H1 (cell line): Measurements from ENCODE around the gene B3GLCT. TPM values are rescaled to one million over a fixed set of nuclear protein-coding genes. Genes with fewer than 3 reads are reported as not detected.

ENCODE experiments used
- CTCF ChIA-PET: fragments of 300-600 bp; sonication (Branson Sonifier 250); formaldehyde crosslinking; loops from one replicate; lab custom pipeline; 2021; ENCODE audit not compliant: partially characterized antibody; lab: Charles Lee
- POLR2A ChIA-PET: fragments of 300-600 bp; sonication (Branson Sonifier 250); formaldehyde crosslinking; loops from one replicate; lab custom pipeline; 2021; ENCODE audit warnings: inconsistent platforms; ENCODE audit not compliant: partially characterized antibody; lab: Charles Lee
- DNase-seq, 2 experiments: peaks; one replicate each; pipeline versions ENCODE4 v3.0.0 to v3.0.0-alpha.2; 2010 to 2022; ENCODE audit warnings: low spot score in 2 of 2, low read depth in 1 of 2, mixed read lengths in 1 of 2
- FAIRE-seq: peaks from 2 replicates; lab custom pipeline; 2011; peaks lifted over from hg19 to GRCh38; lab: Jason Lieb, UNC
- H2AFZ ChIP-seq: 2 replicates; pipeline ENCODE4 v1.8.1; 2012; ENCODE audit warnings: low read length, inconsistent platforms
- H2AK5ac ChIP-seq: 2 replicates; pipeline ENCODE4 v1.6.1; 2013; ENCODE audit warnings: low read depth, low read length
- H2BK120ac ChIP-seq: replicated peaks from 2 replicates; pipeline ENCODE3; 2013; ENCODE audit warnings: low read depth, low read length, inconsistent platforms
- H2BK12ac ChIP-seq: 2 replicates; pipeline ENCODE4 v1.6.1; 2013; ENCODE audit warnings: low read depth, low read length
- H2BK15ac ChIP-seq: 2 replicates; pipeline ENCODE4 v1.6.1; 2013; ENCODE audit warnings: low read length
- H2BK20ac ChIP-seq: 2 replicates; pipeline ENCODE4 v1.6.1; 2013; ENCODE audit warnings: low read length
- H2BK5ac ChIP-seq: 2 replicates; pipeline ENCODE4 v1.6.1; 2013; ENCODE audit warnings: low read depth, low read length
- H3K14ac ChIP-seq: 2 replicates; pipeline ENCODE4 v1.6.1; 2013; ENCODE audit warnings: inconsistent platforms; ENCODE audit not compliant: insufficient read length
- H3K18ac ChIP-seq: 2 replicates; pipeline ENCODE4 v1.6.1; 2013; ENCODE audit warnings: low read length; ENCODE audit errors: extremely low read depth
- H3K23ac ChIP-seq: 2 replicates; pipeline ENCODE4 v1.6.1; 2013; ENCODE audit warnings: inconsistent platforms; ENCODE audit not compliant: insufficient read length
- H3K23me2 ChIP-seq: 2 replicates; pipeline ENCODE4 v1.6.1; 2013; ENCODE audit warnings: low read depth, low read length
- H3K27ac ChIP-seq: 2 replicates; pipeline ENCODE4 v1.6.1; 2011; ENCODE audit warnings: low read depth, low read length, inconsistent platforms
- H3K27me3 ChIP-seq, 4 experiments: replicated peaks in 1 of 4; 1 replicate in 1 of 4; 2 replicates in 3 of 4; pipeline versions ENCODE4 v1.6.1 to v1.8.1; 2011 to 2013; ENCODE audit warnings: low read length in 3 of 4, mild to moderate bottlenecking in 3 of 4, inconsistent platforms in 2 of 4, mixed read lengths in 2 of 4, moderate library complexity in 1 of 4; ENCODE audit not compliant: control insufficient read depth in 3 of 4, insufficient read depth in 3 of 4; ENCODE audit errors: extremely low read depth in 1 of 4
- H3K36me3 ChIP-seq, 4 experiments: 2 replicates each; pipeline versions ENCODE4 v1.6.1 to v1.8.1; 2011 to 2013; ENCODE audit warnings: mild to moderate bottlenecking in 4 of 4, low read length in 3 of 4, moderate library complexity in 2 of 4, control low read depth in 1 of 4, inconsistent platforms in 1 of 4; ENCODE audit not compliant: insufficient read depth in 4 of 4, control insufficient read depth in 2 of 4
- H3K4ac ChIP-seq: replicated peaks from 2 replicates; pipeline ENCODE3; 2013; ENCODE audit warnings: low read length, low read depth, mixed read lengths, inconsistent platforms; ENCODE audit not compliant: insufficient read length
- H3K4me1 ChIP-seq, 4 experiments: replicated peaks in 1 of 4; 1 replicate in 1 of 4; 2 replicates in 3 of 4; pipeline versions ENCODE4 v1.6.1 to v1.8.1; 2011 to 2013; ENCODE audit warnings: low read length in 3 of 4, inconsistent platforms in 2 of 4, mixed read lengths in 1 of 4; ENCODE audit not compliant: insufficient read depth in 4 of 4, control insufficient read depth in 3 of 4
- H3K4me2 ChIP-seq, 2 experiments: 2 replicates each; pipeline versions ENCODE4 v1.6.1 to v1.8.1; 2011 to 2013; ENCODE audit warnings: low read depth in 2 of 2, low read length in 2 of 2, control low read depth in 1 of 2, inconsistent platforms in 1 of 2, mild to moderate bottlenecking in 1 of 2; ENCODE audit not compliant: insufficient read depth in 1 of 2
- H3K4me3 ChIP-seq, 4 experiments: fragments of 200-600, 300-600 bp in 1 of 4; sonication (generic), shearing (Covaris generic), sonication (Bioruptor Twin) in 1 of 4; 2 replicates each; pipeline versions ENCODE4 v1.5.1 to v1.8.1; 2011 to 2016; ENCODE audit warnings: low read length in 4 of 4, low read depth in 3 of 4, control low read depth in 2 of 4, inconsistent platforms in 2 of 4, mild to moderate bottlenecking in 2 of 4, mixed read lengths in 1 of 4, moderate library complexity in 1 of 4; ENCODE audit not compliant: insufficient read depth in 2 of 4; ENCODE audit errors: extremely low read depth in 1 of 4
- H3K56ac ChIP-seq: replicated peaks from 2 replicates; pipeline ENCODE3; 2013; ENCODE audit warnings: low read depth, mild to moderate bottlenecking, mixed read lengths, low read length, inconsistent platforms; ENCODE audit not compliant: insufficient read length
- H3K79me1 ChIP-seq: 2 replicates; pipeline ENCODE4 v1.6.1; 2013; ENCODE audit warnings: low read depth, low read length, control low read depth
- H3K79me2 ChIP-seq, 2 experiments: 2 replicates each; pipeline versions ENCODE4 v1.6.1 to v1.8.1; 2012 to 2013; ENCODE audit warnings: low read length in 2 of 2, mild to moderate bottlenecking in 2 of 2, inconsistent platforms in 1 of 2; ENCODE audit not compliant: insufficient read depth in 2 of 2, control insufficient read depth in 1 of 2
- H3K9ac ChIP-seq, 4 experiments: replicated peaks in 1 of 4; 1 replicate in 1 of 4; 2 replicates in 3 of 4; pipeline versions ENCODE4 v1.6.1 to v1.8.1; 2011 to 2013; ENCODE audit warnings: low read depth in 3 of 4, low read length in 3 of 4, control low read depth in 2 of 4, mild to moderate bottlenecking in 2 of 4, moderate library complexity in 2 of 4, inconsistent platforms in 1 of 4; ENCODE audit errors: extremely low read depth in 1 of 4
- H3K9me3 ChIP-seq, 2 experiments: 2 replicates each; pipeline versions ENCODE4 v1.6.1 to v1.8.1; 2012 to 2013; ENCODE audit warnings: mild to moderate bottlenecking in 2 of 2, moderate library complexity in 2 of 2, control low read depth in 1 of 2, inconsistent platforms in 1 of 2, low read depth in 1 of 2, low read length in 1 of 2, mixed read lengths in 1 of 2; ENCODE audit not compliant: insufficient read depth in 2 of 2
- H4K20me1 ChIP-seq, 2 experiments: replicated peaks in 1 of 2; 2 replicates each; pipeline versions ENCODE3 to v1.8.1; 2011 to 2013; ENCODE audit warnings: inconsistent platforms in 2 of 2, low read length in 2 of 2, mild to moderate bottlenecking in 1 of 2; ENCODE audit not compliant: insufficient read depth in 2 of 2, control insufficient read depth in 1 of 2
- H4K5ac ChIP-seq: 2 replicates; pipeline ENCODE4 v1.6.1; 2013; ENCODE audit warnings: low read length, low read depth, mixed read lengths, inconsistent platforms; ENCODE audit not compliant: insufficient read length
- H4K8ac ChIP-seq: 2 replicates; pipeline ENCODE4 v1.8.0; 2013; ENCODE audit warnings: mild to moderate bottlenecking, moderate library complexity, low read length, inconsistent platforms; ENCODE audit not compliant: insufficient read depth; ENCODE audit errors: extremely low read depth
- H4K91ac ChIP-seq: replicated peaks from 2 replicates; pipeline ENCODE3; 2013; ENCODE audit warnings: low read length, mixed read lengths, inconsistent platforms; ENCODE audit not compliant: insufficient read length
- ASH2L ChIP-seq: fragments of 200-600, 300-600 bp; sonication (generic); IDR thresholded peaks from one replicate; pipeline ENCODE4 v1.7.1; 2017; ENCODE audit warnings: low read length
- ATF3 ChIP-seq: IDR thresholded peaks from 2 replicates; pipeline ENCODE4 v1.6.1; 2011; ENCODE audit warnings: low read depth, mild to moderate bottlenecking, low read length; ENCODE audit not compliant: insufficient read depth
- BACH1 ChIP-seq: IDR thresholded peaks from 2 replicates; pipeline ENCODE4 v1.6.1; 2012; ENCODE audit warnings: low read length, improper control_type of control experiment
- BCL11A ChIP-seq, 2 experiments: IDR thresholded peaks; one replicate each; pipeline ENCODE4 v1.6.1; 2011; ENCODE audit warnings: low read depth in 2 of 2, low read length in 2 of 2, mild to moderate bottlenecking in 2 of 2
- CBX8 ChIP-seq: fragments of 300-800, 300-1000 bp; sonication (generic); IDR thresholded peaks from 2 replicates; pipeline ENCODE4 v1.7.1; 2016; ENCODE audit warnings: low read depth, low read length, borderline replicate concordance
- CEBPB ChIP-seq: IDR thresholded peaks from 2 replicates; pipeline ENCODE4 v1.6.1; 2012; ENCODE audit warnings: low read depth, low read length
- KDM4A ChIP-seq: IDR thresholded peaks from one replicate; pipeline ENCODE4 v1.7.1; 2012; ENCODE audit warnings: low read depth, mild to moderate bottlenecking, moderate library complexity, low read length, inconsistent platforms; ENCODE audit not compliant: severe bottlenecking
- MAFK ChIP-seq: IDR thresholded peaks from 2 replicates; pipeline ENCODE4 v1.6.1; 2012; ENCODE audit warnings: low read depth, mild to moderate bottlenecking, improper control_type of control experiment, low read length
- SP4 ChIP-seq: IDR thresholded peaks from 2 replicates; pipeline ENCODE4 v1.6.1; 2012; ENCODE audit warnings: low read length, inconsistent platforms
- SUZ12 ChIP-seq: fragments of 200-600 bp; sonication (generic); IDR thresholded peaks from 2 replicates; pipeline ENCODE4 v1.6.1; 2012; ENCODE audit warnings: mild to moderate bottlenecking, inconsistent platforms, low read length, moderate library complexity, mixed read lengths
- WGBS, 2 experiments: shearing (Covaris generic) in 1 of 2; methylation state at CpG; one replicate each; pipeline versions ENCODE4 v1.1.6 to v1.1.7; 2013 to 2015; ENCODE audit warnings: low lambda C conversion rate in 2 of 2, mixed read lengths in 2 of 2, inconsistent platforms in 1 of 2, low coverage in 1 of 2, missing lambda C conversion rate in 1 of 2; ENCODE audit not compliant: insufficient replicate concordance in 2 of 2, insufficient coverage in 1 of 2, insufficient read length in 1 of 2; ENCODE audit errors: extremely low coverage in 1 of 2, missing lambda C conversion rate in 1 of 2; 5-methylcytosine and 5-hydroxymethylcytosine counted together
- polyA plus RNA-seq, 7 experiments: library from polyadenylated mRNA; depleted of rRNA in 3 of 7; stranded (reverse) in 5 of 7; unstranded in 2 of 7; fragments of >200 nt in 5 of 7; fragments of 200-250 nt in 2 of 7; gene quantifications; 1 replicate in 5 of 7; 2 replicates in 1 of 7; 4 replicates in 1 of 7; pipeline versions ENCODE4 v1.2.1 to v1.2.3, GENCODE V29; 2011 to 2013; ENCODE audit warnings: missing spikeins in 2 of 7, mixed read lengths in 2 of 7
- total RNA-seq: library from RNA; stranded (reverse); fragmentation: NEBNext Ultra II Directional; extraction: Animal tissue kit (Norgen Biotek cat#: 25700); gene quantifications from 2 replicates; pipeline ENCODE4 v1.2.1, GENCODE V29; 2021
- TF ChIP-seq, protein P1 (sequence below): IDR thresholded peaks from 2 replicates; pipeline ENCODE4 v1.6.1; 2012; ENCODE audit warnings: low read length, inconsistent platforms

The B3GLCT gene
- total and polyA plus RNA-seq, 2 of the 8 experiments (the other 6 are each of a cell fraction or from before 2014, with no cell fraction given), result 1.5 to 4.1 TPM

DNA sequence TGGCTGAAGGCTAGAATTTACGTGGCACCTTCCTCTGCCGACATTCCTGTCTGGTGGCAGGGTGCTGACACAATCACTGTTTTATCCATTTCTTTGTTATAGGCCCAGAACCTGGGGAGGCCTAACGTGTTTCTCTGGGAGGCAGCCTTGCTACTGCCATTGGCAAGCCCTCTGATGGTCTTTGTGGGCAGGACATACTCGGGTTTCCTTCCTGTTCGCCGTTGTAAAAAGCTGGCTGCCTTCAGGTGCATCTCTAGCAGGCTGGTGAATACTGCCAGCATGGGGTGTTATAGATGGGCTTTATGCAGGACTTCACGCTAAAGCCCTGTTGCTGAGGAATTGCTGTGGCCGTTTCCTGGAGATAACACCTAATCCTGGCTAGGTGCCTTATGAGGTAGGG, 28.1 kb downstream of the B3GLCT start:
- Histone ChIP-seq H3K56ac (no peak overlapping the region), H2AFZ (no peak overlapping the region), H4K8ac (no peak overlapping the region), H3K9me3 (no peaks in the 10 kb centered on the region), H4K91ac (no peak overlapping the region), H2BK5ac (no peak overlapping the region), H3K4me3 (no peak overlapping the region), H2BK12ac (no peak overlapping the region), H3K4me2 (no peak overlapping the region), H2BK120ac (no peak overlapping the region), H3K79me2 (no peaks in the 10 kb centered on the region), H3K9ac (no peak overlapping the region), H3K4me1 (peaks cover 2 to 14% (median 14%) of the 10 kb centered on the region in 4 experiments; a peak in 5 of 7 replicates), H4K5ac (no peak overlapping the region), H3K18ac (no peak overlapping the region), H3K79me1 (no peaks in the 10 kb centered on the region), H2BK15ac (no peak overlapping the region), H3K23me2 (no peaks in the 10 kb centered on the region), H3K36me3 (no peaks in the 10 kb centered on the region), H3K4ac (no peak overlapping the region), H2BK20ac (no peak overlapping the region), H3K27me3 (no peaks in the 10 kb centered on the region), H2AK5ac (no peak overlapping the region), H3K27ac (no peak overlapping the region), H3K23ac (no peak overlapping the region), H4K20me1 (no peaks in the 10 kb centered on the region), H3K14ac (no peak overlapping the region)
- WGBS, 2 experiments, result 78% methylated on average over 8 of the region's 8 CpGs; no CpG with 5 or more reads in 1 of the 2 experiments
- TF ChIP-seq ATF3 (no peak), CEBPB (no peak), KDM4A (no peak), BCL11A (IDR thresholded peaks at IDR 0.05; ENCODE audit: low read depth in 2 of 2, low read length in 2 of 2) (no peak), SP4 (no peak), MAFK (no peak), ASH2L (no peak), SUZ12 (no peak), CBX8 (no peak), BACH1 (no peak)
- TF ChIP-seq, protein P1, sequence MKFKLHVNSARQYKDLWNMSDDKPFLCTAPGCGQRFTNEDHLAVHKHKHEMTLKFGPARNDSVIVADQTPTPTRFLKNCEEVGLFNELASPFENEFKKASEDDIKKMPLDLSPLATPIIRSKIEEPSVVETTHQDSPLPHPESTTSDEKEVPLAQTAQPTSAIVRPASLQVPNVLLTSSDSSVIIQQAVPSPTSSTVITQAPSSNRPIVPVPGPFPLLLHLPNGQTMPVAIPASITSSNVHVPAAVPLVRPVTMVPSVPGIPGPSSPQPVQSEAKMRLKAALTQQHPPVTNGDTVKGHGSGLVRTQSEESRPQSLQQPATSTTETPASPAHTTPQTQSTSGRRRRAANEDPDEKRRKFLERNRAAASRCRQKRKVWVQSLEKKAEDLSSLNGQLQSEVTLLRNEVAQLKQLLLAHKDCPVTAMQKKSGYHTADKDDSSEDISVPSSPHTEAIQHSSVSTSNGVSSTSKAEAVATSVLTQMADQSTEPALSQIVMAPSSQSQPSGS, result no peak
- FAIRE-seq (peak; percentile 42), DNase-seq (no peak)
- CTCF ChIA-PET, result interaction anchor here (0.9 to 10.3 kb wide), 4 partner anchors 8 to 196 kb away, joined by 3 to 77 read pairs (median 6); partner anchors contain the start of gene B3GLCT
- POLR2A ChIA-PET, result interaction anchor here (0.5 kb wide), 1 partner anchor 507 kb away, joined by 3 read pairs; no protein-coding TSS in a partner anchor
